ENCODE measurements around the gene DBN1. TPM values are rescaled to one million over a fixed set of nuclear protein-coding genes. Genes with fewer than 3 reads are reported as not detected.

DBN1 gene
- total RNA-seq, 3 donors from 2014 or later: 12.1 to 61.8 (median 17.2) TPM

GRCh38 chr5:177435847-177436536, 37.4 kb downstream of the DBN1 start:
- no peak for ATAC-seq
- intact Hi-C loops (cut with DNase I, micrococcal nuclease): no loop called here
- Histone ChIP-seq H3K36me3 (ENCODE audit: low read depth) (no peaks in the 10 kb centered on the region), H3K9me3 (no peaks in the 10 kb centered on the region), H3K4me1 (ENCODE audit: low read depth) (peaks cover 10% of the 10 kb centered on the region), H3K4me3 (no peak overlapping the region)
- TF ChIP-seq CTCF (IDR thresholded peaks at IDR 0.05): no peak
- DNase-seq: no peak

GRCh38 chr5:177434942-177435738, 38.3 kb downstream of the DBN1 start:
- Histone ChIP-seq H3K4me1 (ENCODE audit: low read depth) (peaks cover 10% of the 10 kb centered on the region), H3K9me3 (no peaks in the 10 kb centered on the region), H3K36me3 (ENCODE audit: low read depth) (no peaks in the 10 kb centered on the region), H3K4me3 (no peak overlapping the region)
- DNase-seq: no peak
- no peak for TF ChIP-seq CTCF (IDR thresholded peaks at IDR 0.05)
- intact Hi-C loops (cut with DNase I, micrococcal nuclease): no loop called here
- ATAC-seq: no peak

GRCh38 chr5:177434437-177434836, 39.0 kb downstream of the DBN1 start:
- no peak for DNase-seq
- intact Hi-C loops (cut with DNase I, micrococcal nuclease): no loop called here
- no peak for ATAC-seq
- H3K4me1 ChIP-seq (ENCODE audit: low read depth): peaks cover 13% of the 10 kb centered on the region
- H3K36me3 ChIP-seq (ENCODE audit: low read depth): no peaks in the 10 kb centered on the region
- H3K4me3 ChIP-seq: no peak overlapping the region
- TF ChIP-seq CTCF (IDR thresholded peaks at IDR 0.05): no peak
- H3K9me3 ChIP-seq: no peaks in the 10 kb centered on the region

- ATAC-seq (no peak), DNase-seq (peak in 1 of 3 donors; percentile 54)
- Histone ChIP-seq H3K4me1 (ENCODE audit: low read depth) (peaks cover 14% of the 10 kb centered on the region), H3K4me3 (no peak overlapping the region), H3K36me3 (ENCODE audit: low read depth) (no peaks in the 10 kb centered on the region), H3K9me3 (no peaks in the 10 kb centered on the region)
- intact Hi-C loops (cut with DNase I, micrococcal nuclease): no loop called here
- TF ChIP-seq CTCF (IDR thresholded peaks at IDR 0.05): no peak
Measured at GRCh38 chr5:177433658-177434217, 39.7 kb downstream of the DBN1 start.

GRCh38 chr5:177432839-177433657, 40.4 kb downstream of the DBN1 start:
- no peaks in the 10 kb centered on the region for H3K9me3 ChIP-seq
- H3K4me3 ChIP-seq: no peak overlapping the region
- intact Hi-C loops (cut with DNase I, micrococcal nuclease): no loop called here
- no peak for ATAC-seq
- H3K36me3 ChIP-seq (ENCODE audit: low read depth): no peaks in the 10 kb centered on the region
- H3K4me1 ChIP-seq (ENCODE audit: low read depth): peaks cover 18% of the 10 kb centered on the region
- DNase-seq: no peak
- no peak for TF ChIP-seq CTCF (IDR thresholded peaks at IDR 0.05)
